ENCODE data around the gene CCDC167.

CCDC167 gene

GRCh38 chr6:37499433-37500293 lies at the start of gene CCDC167:
TSS of gene CCDC167 (minus strand) at chr6:37499893. CDS start at chr6:37499863, 30 bp downstream.
- DNase-seq, result peak; percentile 98

DNA sequence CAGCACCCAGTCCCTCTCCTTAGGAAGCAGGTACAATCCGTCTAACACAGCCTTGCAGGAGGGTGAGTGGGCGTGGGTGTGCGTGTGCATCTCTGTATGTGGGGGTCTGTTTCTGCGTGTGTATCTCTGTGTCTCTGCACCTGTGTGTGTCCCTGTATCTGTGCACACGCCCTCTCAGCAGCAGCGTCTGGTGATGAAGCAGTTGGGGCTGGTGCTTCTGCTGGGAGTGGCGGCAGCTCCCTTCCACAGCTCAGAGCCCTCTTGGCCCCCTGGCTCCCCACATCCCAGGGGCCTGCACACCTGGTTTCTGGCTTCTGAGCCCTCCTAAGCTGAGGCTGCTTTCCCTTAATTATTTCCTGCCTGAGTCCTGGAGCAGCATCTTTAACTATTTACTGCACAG lies 49.5 kb upstream of the CCDC167 start:
- DNase-seq, result no peak

GRCh38 chr6:37548067-37548674 lies 48.5 kb upstream of the CCDC167 start:
- DNase-seq, result no peak

- no peak for DNase-seq
Observed at GRCh38 chr6:37547564-37548061, 47.9 kb upstream of the CCDC167 start.

DNA sequence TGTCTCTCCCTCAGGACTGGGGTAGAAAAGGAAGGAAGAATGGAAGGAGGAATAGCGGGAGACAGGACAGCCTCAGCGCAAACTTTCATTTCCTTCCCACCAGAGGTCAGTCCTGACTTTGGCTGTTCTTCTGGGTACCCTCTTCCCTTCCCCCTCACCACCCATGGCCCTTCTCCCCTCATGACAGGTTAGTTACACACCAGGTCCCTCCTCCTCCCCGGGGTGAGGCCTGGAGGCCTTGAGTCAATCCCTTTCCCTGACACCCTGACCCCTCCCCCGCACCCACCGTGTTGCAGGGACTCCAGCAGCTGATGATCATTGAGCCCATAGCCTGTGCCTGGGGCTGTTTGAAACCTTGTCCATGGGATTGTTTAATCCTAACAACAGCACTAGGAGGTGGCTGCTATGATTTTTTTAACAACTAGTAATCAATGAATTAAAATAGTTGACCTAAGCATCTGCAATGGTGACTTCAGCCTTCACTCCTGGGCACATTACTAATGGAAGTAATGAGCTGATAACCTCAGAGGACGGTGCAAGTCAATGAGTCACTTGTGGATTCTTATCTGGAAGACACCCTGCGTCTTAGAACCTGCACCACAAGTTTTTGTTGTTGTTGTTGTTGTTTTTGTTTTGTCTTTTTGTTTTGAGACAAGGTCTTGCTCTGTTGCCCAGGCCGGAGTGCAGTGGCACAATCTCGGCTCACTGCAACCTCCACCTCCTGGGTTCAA lies 46.6 kb upstream of the CCDC167 start:
- peak in 1 of 2 experiments; percentile 6 for DNase-seq

DNA sequence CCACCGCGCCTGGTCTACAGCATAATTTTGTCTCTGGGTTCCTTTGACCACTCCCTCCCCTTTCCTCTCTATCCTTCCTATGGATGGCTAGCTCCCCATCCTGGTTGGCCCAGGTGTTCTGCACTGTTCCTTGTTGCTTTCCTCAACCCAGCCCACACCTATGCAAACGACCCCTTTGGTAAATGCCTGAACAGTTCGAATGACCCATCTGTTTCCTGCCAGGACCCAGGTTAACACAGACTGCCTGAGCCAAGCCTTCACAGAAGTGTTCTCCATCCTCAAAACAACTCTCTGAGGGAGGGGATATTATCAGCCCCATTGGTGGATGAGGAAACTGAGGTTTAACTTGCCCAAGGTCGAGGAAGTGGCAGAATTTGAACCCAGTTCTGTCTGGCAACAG lies 44.8 kb upstream of the CCDC167 start:
- DNase-seq, result peak in 1 of 2 experiments; percentile 49

DNA sequence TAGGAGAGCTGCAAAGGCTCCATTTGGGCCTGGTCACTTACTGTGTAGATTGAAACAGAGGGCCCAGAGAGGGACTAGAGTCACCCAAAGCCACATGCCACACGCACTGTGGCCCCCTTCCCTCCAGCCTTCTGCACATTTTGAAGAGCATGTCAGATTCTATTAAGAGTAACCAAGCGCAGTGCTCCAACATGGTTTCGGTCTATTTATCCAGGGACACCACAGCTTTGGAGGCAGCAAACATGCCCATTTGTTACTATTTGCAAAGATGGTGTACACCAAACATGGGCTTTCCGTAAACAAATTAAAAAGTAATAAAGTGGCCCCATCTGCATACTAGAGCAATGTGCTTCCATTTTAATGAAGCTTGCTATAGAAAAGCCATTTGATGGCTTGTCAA lies 43.7 kb upstream of the CCDC167 start:
- no peak for DNase-seq

- no peak for DNase-seq
Observed at GRCh38 chr6:37541346-37541745, 41.7 kb upstream of the CCDC167 start.

GRCh38 chr6:37540390-37540789 lies 40.7 kb upstream of the CCDC167 start:
- no peak for DNase-seq

GRCh38 chr6:37540029-37540352 lies 40.3 kb upstream of the CCDC167 start:
- no peak for DNase-seq

DNA sequence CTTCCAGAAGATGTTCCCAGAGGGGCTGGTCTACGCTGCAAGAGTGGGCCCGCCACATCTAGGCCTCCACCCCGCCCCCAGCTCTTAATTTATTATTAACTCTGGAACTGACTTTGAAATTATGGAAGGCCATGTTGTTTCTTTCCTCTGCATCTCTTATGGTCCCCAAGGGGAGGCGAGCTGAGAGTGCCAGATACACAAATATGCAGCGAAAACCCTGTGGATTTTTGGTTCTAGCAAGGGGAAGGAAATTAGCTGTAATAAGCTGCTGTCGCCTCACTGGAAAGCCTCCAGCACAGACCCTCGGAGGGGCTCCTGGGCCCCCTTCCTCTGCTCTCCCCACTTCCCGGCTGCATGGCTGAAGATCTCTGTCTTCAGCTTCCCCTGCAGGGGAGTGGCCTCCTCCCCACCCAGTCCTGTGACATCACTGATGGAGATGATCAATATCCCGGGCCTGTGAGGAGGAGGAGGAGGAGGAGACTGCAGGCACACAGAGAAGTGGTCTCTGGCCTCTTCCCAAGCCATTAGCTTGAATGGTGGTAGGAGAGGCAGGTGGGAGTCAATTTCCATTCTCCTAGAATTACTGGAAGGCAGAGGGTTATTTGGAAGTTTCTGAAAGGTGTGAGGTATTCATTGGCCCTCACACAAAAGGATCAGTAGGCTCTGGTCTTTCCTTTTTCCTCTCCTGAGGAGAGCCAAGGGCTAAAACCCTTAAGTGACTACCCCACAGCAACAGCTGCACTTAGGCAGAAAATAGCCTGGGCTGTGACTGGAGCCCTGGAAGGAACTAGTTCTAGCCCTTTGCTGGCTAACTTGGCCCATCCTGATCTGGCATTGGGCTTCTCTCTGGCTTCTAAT lies 39.7 kb upstream of the CCDC167 start:
- DNase-seq, result no peak

GRCh38 chr6:37538107-37538506 lies 38.4 kb upstream of the CCDC167 start:
- peak; percentile 3 to 26 for DNase-seq

GRCh38 chr6:37537548-37537947 lies 37.9 kb upstream of the CCDC167 start:
- DNase-seq, result no peak

- DNase-seq, result peak in 1 of 2 experiments; percentile 31
Observed at GRCh38 chr6:37536491-37537190, 36.9 kb upstream of the CCDC167 start.

- DNase-seq, result peak in 1 of 2 experiments; percentile 72
Observed at GRCh38 chr6:37535759-37536490, 36.2 kb upstream of the CCDC167 start.

DNA sequence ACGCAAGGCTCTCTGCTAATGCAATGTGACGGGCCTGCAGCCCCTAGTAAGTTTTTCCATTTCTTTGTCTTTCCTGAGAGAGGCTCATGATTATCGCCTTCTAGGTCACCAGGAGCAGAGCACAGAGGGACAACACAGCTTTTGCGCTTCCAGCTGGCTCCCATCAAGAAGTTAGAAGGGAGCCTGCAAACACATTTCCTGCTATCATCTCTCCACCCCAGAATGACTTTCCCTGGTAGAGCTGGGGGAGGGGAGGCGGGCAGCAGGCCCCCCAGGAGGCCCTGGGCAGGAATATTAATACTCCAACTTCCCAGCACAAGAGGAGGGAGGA lies 35.7 kb upstream of the CCDC167 start:
- no peak for DNase-seq

GRCh38 chr6:37534893-37535292 lies 35.2 kb upstream of the CCDC167 start:
- no peak for DNase-seq

DNA sequence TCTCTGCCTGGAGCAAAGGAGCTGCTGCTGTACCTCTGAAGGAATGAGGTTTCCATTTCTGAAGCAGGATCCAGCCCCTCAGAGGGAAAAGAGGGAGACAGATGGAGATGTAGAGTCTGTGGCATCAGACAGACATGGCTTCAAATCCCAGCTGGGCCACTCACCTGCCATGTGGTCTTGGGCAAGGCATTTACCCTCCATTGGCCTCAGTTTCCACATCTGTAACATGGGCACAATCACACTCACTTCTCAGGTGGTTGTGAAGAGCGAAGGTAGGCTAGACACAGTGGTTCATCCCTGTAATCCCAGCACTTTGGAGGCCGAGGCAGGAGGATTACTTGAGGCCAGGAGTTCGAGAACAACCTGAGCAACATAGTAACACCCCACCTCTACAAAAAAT lies 32.4 kb upstream of the CCDC167 start:
- DNase-seq, result no peak

DNA sequence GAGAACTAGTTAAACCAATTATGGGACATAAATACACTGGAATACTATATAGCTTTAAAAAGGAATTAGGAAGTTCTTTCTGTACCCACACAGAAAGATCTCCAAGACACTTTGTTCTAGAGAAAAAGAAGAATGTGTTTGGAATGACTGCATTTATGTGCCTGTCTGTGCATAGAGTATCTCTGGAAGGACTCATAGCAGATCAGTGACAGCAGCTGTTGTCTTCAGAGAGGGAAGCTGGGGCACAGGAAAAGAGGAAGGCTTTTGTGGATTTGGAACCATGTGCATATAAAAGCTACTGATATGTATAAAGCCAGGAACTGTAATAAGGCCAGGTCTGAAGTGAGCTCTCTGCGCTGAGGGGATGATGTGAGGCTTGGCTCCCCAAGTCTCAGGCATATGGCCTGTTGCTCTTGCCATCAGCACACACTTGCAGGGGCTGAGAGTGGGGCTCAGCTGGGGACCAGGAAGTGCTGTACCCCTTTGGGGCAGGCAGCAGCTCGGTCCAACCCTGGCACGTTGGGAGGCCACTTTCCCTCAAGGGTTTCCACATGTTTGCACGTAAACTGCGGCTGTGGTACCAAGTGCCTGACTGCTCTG lies 31.8 kb upstream of the CCDC167 start:
- no peak for DNase-seq

GRCh38 chr6:37531026-37531425 lies 31.3 kb upstream of the CCDC167 start:
- DNase-seq, result no peak

DNA sequence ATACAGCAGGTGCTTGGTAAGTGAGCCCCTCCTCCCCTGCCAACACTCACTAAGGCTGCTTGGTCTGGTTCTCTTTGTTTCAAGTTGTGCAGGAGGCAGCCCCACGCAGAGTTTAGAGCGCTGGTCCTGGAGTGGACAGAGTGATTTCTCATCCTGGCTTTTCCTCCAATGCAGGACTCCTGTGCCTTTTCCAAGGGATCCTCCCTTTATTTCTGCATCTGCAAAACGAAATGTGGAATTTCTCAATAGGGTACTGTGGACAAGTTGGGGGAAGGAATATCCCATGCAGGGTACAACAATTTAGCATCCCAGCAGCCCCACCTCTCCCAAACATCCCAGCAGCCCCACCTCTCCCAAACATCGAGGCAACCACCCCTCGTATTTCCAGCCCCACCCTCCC lies 30.6 kb upstream of the CCDC167 start:
- no peak for DNase-seq

Measured in NCI-H526 (cell line).